A673 (cell line): ENCODE measurements around the gene GLYR1.

ENCODE experiments used
- CTCF ChIP-seq: fragments of 300-800, 200-600 bp; sonication (generic); conservative IDR thresholded peaks from 2 replicates; pipeline ENCODE4 v1.5.1; 2017; ENCODE audit warnings: low read depth, mild to moderate bottlenecking, antibody characterized with exemption, low read length, moderate library complexity, mixed read lengths
- EZH2 ChIP-seq: fragments of 200-600 bp; sonication (generic); IDR thresholded peaks from 2 replicates; pipeline ENCODE4 v1.6.1; 2017; ENCODE audit warnings: borderline replicate concordance, low read depth, mild to moderate bottlenecking, mixed read lengths, antibody characterized with exemption, low read length; ENCODE audit not compliant: poor library complexity, severe bottlenecking

- TF ChIP-seq CTCF (no peak), EZH2 (no peak)
These were observed 23.1 kb upstream of the GLYR1 start for GRCh38 chr16:4870138-4870671.
